Measurements from ENCODE around the gene SCIN. TPM values are rescaled to one million over a fixed set of nuclear protein-coding genes. Genes with fewer than 3 reads are reported as not detected.
A peak's percentile ranks its signal among the peaks of the same experiment; 100 is the strongest.
"Not testable (repeated sequence)": the region's sequence is repeated elsewhere in the genome, so short reads cannot be mapped to it uniquely, and the experiment has no call there.

The SCIN gene
- total RNA-seq, 6 donors from 2014 or later: 9.3 to 19.6 (median 15.0) TPM

DNA sequence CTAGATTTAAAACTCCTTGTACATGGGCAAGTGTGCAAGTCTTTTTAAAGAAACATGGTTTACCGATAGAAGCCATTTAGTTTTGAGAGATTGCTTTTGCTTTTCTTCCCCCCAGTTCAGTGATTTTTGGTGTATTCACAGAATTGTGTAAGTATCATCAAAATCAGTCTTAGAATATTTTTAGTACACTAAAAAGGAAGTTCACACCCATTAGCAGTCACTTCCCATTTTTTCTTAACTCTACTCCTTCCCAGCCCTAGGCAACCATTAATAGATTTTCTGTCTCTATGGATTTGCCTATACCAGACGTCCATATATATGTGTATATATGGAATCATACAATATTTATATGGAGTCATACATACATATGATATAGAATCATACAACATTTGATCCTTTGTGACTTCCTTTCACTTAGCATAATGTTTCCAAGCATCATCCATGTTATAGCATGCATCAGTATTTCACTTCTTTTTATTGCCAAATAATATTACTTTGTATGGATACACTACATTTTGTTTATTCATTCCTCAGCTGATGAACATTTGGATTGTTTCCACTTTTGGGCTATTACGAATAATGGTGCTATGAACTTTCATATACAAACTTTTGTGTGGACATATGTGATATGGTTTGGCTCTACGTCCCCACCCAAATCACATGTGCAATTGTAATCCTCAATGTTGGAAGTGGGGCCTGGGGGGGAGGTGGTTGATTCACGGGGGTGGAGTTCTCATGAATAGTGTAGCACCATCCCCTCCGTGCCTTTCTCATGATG, 100.4 kb downstream of the SCIN start:
- WGBS, 2 donors: 62 to 73% methylated on average over 6 of the region's 6 CpGs
- no peak for TF ChIP-seq POLR2A (IDR thresholded peaks at IDR 0.05)
- TF ChIP-seq EP300 (IDR thresholded peaks at IDR 0.05): no peak
- no peak for TF ChIP-seq POLR2AphosphoS5 (IDR thresholded peaks at IDR 0.05)
- TF ChIP-seq, protein P1, sequence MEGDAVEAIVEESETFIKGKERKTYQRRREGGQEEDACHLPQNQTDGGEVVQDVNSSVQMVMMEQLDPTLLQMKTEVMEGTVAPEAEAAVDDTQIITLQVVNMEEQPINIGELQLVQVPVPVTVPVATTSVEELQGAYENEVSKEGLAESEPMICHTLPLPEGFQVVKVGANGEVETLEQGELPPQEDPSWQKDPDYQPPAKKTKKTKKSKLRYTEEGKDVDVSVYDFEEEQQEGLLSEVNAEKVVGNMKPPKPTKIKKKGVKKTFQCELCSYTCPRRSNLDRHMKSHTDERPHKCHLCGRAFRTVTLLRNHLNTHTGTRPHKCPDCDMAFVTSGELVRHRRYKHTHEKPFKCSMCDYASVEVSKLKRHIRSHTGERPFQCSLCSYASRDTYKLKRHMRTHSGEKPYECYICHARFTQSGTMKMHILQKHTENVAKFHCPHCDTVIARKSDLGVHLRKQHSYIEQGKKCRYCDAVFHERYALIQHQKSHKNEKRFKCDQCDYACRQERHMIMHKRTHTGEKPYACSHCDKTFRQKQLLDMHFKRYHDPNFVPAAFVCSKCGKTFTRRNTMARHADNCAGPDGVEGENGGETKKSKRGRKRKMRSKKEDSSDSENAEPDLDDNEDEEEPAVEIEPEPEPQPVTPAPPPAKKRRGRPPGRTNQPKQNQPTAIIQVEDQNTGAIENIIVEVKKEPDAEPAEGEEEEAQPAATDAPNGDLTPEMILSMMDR (IDR thresholded peaks at IDR 0.05): no peak
- peak in 1 of 2 donors; percentile 63 for ATAC-seq (ENCODE audit: low FRiP score in 2 of 2)

DNA sequence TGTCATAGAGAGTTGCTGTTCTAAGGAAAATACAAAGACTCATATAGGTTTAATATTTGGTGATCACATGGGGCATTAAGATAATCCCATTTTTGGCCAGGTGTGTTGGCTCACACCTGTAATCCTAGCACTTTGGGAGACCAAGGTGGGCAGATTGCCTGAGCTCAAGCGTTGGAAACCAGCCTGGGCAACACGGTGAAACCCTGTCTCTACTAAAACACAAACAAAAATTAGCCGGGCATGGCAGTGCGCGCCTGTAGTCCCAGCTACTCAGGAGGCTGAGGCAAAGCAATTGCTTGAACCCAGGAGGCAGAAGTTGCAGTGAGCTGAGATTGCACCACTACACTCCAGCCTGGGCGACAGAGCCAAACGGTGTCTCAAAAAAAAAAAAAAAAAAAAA, 102.9 kb downstream of the SCIN start:
- DNase-seq; H3K27me3 ChIP-seq; H3K4me3 ChIP-seq; H3K27ac ChIP-seq; ATAC-seq (ENCODE audit: low FRiP score in 2 of 2); H3K36me3 ChIP-seq; H3K9me3 ChIP-seq: not testable (repeated sequence)
- WGBS, 2 donors: 85 to 87% methylated on average over 7 of the region's 7 CpGs
- peaks cover 3 to 21% (median 13%) of the 10 kb centered on the region in 4 donors for H3K4me1 ChIP-seq

More for the DNA sequence above, 100.4 kb downstream of the SCIN start:
- Histone ChIP-seq H3K36me3 (no peaks in the 10 kb centered on the region), H3K27ac (no peak overlapping the region), H3K27me3 (no peaks in the 10 kb centered on the region), H3K9me3 (no peaks in the 10 kb centered on the region), H3K4me1 (peaks cover 3 to 21% (median 13%) of the 10 kb centered on the region in 4 donors), H3K4me3 (no peak overlapping the region)
- no peak for DNase-seq

DNA sequence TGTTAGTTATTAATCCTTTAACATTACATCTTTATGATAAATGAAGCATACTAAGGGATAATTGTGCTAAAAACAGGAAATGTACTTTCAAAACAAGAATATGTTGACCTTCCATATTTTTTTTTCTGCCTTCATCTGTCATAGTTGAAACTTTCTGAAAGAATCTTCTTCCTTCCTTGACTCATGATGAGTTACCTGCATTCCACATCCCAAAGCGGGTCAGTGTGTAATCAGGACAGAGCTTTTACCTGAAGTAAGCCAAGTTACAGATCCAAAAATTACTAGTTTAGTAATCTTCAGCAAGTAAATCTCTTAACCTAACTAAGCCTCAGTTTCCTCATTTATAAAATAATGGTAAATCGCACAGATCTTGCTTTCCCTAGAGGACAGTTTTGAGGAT, 103.5 kb downstream of the SCIN start:
- Histone ChIP-seq H3K27me3 (no peaks in the 10 kb centered on the region), H3K9me3 (no peaks in the 10 kb centered on the region), H3K27ac (no peak overlapping the region), H3K36me3 (no peaks in the 10 kb centered on the region), H3K4me1 (peaks cover 3 to 21% (median 13%) of the 10 kb centered on the region in 4 donors), H3K4me3 (no peak overlapping the region)
- 87 to 96% methylated on average over 2 of the region's 2 CpGs for WGBS, 2 donors
- TF ChIP-seq, protein P1 (IDR thresholded peaks at IDR 0.05): no peak
- TF ChIP-seq POLR2A (IDR thresholded peaks at IDR 0.05) (no peak), EP300 (IDR thresholded peaks at IDR 0.05) (no peak), POLR2AphosphoS5 (IDR thresholded peaks at IDR 0.05) (no peak)
- no peak for ATAC-seq (ENCODE audit: low FRiP score in 2 of 2)
- no peak for DNase-seq

DNA sequence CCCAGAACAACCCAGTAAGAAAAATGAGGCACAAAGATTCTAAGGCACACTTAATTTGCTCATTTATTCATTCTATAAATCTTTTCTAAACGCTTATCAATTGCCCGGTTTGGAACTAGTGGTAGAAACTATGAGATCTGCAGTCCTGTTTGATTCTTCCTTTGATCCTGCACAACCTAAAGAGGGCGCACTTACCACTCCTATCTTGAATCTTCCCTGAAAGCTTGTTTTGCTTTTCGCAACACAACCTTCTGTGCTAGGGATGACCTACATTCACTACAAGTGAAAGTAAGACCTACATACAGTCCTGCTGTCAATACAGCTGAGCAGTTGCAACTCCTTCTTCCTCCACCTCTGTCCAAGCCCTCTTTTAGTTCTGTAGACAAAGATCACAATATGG, 104.3 kb downstream of the SCIN start:
- DNase-seq: peak in 1 of 2 donors; percentile 36
- TF ChIP-seq POLR2AphosphoS5 (IDR thresholded peaks at IDR 0.05): no peak
- no peak for TF ChIP-seq EP300 (IDR thresholded peaks at IDR 0.05)
- TF ChIP-seq, protein P1 (IDR thresholded peaks at IDR 0.05): peak in 3 of 6 experiments; percentile 44 to 47 (median 45)
- TF ChIP-seq POLR2A (IDR thresholded peaks at IDR 0.05): no peak
- WGBS, 2 donors: 53 to 76% methylated on average over 4 of the region's 4 CpGs
- Histone ChIP-seq H3K27ac (no peak overlapping the region), H3K4me1 (peaks cover 3 to 18% (median 11%) of the 10 kb centered on the region in 4 donors), H3K27me3 (no peaks in the 10 kb centered on the region), H3K36me3 (no peaks in the 10 kb centered on the region), H3K9me3 (no peaks in the 10 kb centered on the region), H3K4me3 (no peak overlapping the region)
- peak; percentile 57 to 80 for ATAC-seq (ENCODE audit: low FRiP score in 2 of 2)

DNA sequence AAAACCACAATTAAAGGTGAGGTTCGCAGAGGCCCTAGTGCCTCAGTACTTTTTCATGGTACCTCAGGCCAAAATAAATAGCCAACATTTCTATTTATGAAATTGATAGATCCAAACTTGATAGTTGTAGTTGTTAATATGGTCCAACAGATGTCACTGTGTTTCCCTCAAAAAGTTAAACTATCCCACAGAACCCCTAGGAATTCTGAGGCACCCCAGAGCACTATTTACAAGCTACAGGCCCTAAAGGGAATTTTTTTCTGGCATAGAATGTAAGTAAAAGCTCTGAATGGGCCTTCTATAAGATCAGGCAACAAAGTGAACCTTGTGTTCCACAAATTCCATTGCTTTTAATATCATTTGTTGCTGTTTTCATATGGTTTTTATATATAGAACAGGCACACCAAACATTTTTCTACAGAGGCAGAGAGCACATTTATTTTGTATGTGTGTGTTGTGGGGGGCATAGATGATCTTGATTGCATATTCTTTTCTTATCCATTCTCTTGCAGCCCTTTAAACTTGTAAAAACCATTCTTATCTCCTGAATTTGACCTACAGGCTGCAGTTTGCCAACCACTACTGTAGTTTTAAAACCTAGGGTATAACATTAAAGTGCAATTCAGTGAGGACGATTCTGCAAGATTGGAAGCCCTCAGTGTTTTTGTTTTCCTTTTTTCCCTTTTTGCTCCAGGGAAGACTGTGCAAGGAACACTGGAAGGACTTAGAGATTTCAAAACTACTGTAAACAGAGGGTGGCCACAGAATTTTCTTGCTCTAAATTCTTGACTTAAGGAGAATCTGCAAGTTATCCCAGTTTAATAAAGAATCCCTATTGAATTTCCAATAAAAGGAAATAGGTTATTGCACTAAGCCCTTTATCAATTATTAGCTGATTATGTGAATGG, 113.4 kb downstream of the SCIN start:
- 56 to 64% methylated on average over 2 of the region's 2 CpGs for WGBS, 2 donors
- no peaks in the 10 kb centered on the region for H3K36me3 ChIP-seq
- H3K9me3 ChIP-seq: no peaks in the 10 kb centered on the region
- no peaks in the 10 kb centered on the region for H3K27me3 ChIP-seq
- peaks cover 0 to 6% (median 1%) of the 10 kb centered on the region in 4 donors for H3K4me1 ChIP-seq
- no peak for DNase-seq
- TF ChIP-seq POLR2A (IDR thresholded peaks at IDR 0.05): no peak
- TF ChIP-seq, protein P1 (IDR thresholded peaks at IDR 0.05): peak in 2 of 6 experiments; percentile 19 to 26
- H3K4me3 ChIP-seq: no peak overlapping the region
- H3K27ac ChIP-seq: no peak overlapping the region
- no peak for ATAC-seq (ENCODE audit: low FRiP score in 2 of 2)
